ENCODE measurements around the gene RPS6KA1.
"Not testable (repeated sequence)": the region's sequence is repeated elsewhere in the genome, so short reads cannot be mapped to it uniquely, and the experiment has no call there.

Gene RPS6KA1

DNA sequence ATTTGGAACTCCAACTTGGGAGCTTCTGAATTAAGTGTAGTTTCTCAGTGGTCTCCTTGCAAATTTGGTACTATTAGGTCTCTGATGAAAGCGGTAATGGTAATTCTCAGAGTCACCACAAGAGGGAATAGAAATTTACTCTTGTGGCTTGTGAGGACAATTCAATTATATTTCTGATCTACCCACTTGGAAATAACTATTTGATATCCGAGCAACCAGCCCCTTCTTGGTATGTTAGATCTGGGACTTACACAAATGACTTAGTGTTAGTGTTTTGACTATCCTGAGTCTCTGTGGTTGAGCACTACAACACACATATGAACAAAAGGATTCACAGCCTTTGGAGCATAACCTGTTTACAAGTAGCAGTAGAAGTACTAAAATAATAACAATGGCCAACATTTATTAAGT lies 68.1 kb downstream of the RPS6KA1 start:
- DNase-seq (ENCODE audit: low read depth, low spot score), result no peak

DNA sequence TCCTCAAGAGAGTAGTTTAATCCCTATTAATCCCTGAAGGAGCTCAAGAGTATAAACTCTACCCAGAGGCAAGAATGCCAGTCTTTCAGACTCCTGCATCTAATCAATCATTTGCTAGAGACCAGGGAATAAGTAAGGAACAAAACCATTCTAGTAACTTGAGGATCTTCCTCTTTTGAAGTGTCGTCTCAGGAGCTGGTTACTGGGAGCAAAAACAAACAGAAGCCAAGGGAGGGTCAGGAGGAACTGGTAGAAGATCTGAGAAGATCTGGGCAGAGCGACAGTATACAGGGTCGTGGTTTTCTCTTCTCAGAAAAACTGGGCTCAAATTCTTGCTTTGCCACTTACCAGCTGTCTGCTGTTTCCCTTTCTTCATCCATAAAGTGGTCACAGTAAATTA lies 69.3 kb downstream of the RPS6KA1 start:
- DNase-seq (ENCODE audit: low read depth, low spot score), result no peak

DNA sequence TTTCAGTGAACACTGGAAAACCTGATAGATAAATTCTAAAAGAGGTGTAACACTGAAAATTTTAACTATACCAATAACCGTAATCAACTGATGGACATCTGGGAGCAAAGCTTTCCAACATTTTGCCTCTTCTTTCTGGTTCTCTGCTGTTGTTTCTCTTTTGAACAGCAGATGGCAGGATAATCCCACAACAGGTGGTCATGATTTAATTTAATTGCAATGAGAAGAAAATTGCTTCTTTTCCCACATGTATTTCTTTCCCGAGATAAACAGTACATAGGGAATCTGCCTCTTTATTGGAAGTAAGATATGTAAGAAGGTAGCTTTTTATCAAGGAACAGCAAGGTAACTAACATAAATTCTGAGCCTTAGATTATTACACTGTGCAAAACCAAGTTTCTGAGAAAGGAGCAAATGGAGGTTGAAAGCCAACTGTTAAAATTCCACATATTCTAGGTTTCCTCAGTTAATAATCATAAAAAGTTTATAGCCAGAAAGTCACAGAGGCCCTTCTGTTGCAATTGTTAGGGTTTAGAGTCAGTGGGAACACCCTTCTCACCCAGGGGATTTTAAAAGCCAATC lies 72.9 kb downstream of the RPS6KA1 start:
- no peak for DNase-seq (ENCODE audit: low read depth, low spot score)

DNA sequence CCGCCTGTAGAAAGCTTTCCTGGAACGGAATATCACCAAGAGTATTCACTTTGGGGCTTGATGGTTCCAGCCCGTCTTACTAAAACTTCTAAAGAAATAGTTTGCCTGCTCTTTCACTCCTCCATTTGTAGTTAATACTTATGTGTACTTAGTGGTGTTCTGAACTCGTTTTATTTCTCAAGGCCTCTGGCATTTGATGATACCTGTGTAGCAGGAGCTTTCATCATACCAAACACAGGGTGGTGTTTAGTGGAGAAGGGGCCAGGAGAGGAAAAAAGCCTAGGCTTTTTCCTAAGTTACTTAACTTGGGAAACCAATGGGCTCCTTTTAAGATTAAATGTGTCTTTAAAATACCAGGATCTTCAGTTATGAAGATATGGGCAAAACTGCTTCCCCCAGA lies 74.3 kb downstream of the RPS6KA1 start:
- no peak for DNase-seq (ENCODE audit: low read depth, low spot score)

DNA sequence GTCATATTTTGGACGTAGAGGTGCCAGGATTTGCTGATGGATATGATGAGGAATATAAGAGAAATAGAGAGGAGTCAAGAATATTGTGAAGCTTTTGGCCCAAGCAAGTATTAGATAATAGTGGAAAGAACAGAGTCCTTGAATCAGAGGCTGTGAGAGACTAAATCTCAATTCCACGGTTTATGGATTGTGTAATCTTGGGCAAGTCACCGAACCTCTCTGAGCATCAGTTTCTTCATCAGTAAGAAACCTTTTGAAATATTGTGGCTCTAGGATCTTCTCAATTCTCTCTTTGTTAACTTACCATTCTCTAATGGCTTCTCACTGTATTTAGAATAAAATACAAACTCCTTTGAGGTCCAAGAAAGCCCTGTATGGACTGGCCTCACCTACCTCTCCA lies 77.6 kb downstream of the RPS6KA1 start:
- no peak for DNase-seq (ENCODE audit: low read depth, low spot score)

DNA sequence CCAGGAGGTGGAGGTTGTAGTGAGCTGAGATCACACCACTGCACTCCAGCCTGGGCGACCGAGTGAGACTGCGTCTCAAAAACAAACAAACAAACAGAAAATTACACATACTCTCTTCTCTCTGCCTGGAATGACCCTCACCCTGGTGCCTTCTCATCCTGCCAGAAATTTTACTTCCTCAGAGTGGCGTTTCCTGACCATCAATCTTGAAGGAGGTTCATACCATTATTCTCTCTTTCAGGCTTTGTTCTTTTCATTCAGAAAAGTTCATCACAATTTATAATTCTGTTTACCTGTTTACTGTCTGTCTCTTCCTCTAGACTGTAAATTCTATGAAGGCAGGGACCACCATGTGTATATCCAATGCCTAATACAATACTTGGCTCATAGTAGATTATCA lies 79.3 kb downstream of the RPS6KA1 start:
- no peak for DNase-seq (ENCODE audit: low read depth, low spot score)

DNA sequence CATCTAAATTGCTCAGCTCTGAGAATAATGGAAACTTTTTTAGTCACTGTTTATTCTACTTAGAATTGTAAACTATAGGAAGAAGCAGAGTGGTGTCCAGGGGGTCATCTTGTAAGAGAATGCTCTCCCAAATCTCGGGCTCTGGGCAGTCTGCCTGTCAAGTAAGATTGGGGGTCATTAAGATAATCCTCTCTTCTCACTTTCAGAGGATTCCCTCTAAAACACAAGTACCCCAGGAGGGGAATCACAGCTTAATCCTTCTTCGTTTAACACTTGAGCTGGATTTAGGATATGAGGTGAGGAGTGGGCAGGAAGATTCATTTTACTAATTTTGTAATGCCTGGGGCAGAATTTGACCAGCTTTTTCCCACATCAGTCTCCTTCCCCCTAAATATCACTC lies 81.2 kb downstream of the RPS6KA1 start:
- no peak for DNase-seq (ENCODE audit: low read depth, low spot score)

DNA sequence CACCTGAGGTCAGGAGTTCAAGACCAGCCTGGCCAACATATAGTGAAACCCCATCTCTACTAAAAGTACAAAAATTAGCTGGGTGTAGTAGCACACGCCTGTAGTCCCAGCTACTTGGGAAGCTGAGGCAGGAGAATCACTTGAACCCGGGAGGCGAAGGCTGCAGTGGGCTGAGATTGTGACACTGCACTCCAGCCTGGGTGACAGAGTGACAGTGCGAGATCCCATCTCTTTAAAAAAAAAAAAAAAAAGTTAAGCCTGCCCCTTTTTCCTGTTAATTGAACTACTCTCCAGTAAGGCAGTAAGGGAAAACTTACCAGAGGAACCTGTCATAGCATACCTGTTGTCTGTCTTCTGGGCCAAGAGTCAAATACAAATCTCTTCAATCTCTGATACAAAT lies 83.1 kb downstream of the RPS6KA1 start:
- not testable (repeated sequence) for DNase-seq (ENCODE audit: low read depth, low spot score)

DNA sequence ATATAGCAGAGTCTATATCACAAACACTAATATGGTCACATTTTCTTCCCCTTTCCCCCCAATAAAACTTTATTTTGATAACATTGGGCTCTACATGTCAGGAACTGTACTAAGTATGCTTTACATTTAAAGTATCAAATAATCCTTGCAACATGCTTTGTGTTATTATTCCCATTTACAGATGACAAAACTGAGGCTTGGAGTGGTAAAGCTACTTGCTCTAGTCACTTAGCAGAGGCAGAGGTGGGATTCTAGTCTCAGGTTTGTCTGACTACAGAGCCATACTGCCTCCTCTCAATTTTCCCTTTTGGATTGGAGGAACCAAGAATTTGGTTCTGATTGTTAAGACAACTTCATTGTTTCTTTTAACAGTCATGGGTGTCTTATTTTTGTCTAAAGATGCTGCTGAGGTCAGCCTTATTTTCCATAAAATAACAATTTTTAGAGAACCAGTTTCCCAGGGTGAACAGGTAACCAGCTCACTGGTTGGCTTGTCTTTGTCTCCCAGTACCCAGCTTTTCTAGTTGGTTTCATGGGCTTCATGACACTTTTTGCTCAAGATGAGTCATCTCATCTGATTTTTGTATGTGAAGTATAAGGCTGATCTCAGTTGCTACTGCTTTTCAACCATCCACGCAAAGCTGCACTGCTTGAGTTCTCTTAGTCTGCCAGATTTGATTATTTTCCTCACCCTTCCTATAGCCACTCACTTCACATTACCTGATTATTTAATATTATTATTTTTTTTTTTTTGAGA lies 85.3 kb downstream of the RPS6KA1 start:
- DNase-seq (ENCODE audit: low read depth, low spot score), result no peak

DNA sequence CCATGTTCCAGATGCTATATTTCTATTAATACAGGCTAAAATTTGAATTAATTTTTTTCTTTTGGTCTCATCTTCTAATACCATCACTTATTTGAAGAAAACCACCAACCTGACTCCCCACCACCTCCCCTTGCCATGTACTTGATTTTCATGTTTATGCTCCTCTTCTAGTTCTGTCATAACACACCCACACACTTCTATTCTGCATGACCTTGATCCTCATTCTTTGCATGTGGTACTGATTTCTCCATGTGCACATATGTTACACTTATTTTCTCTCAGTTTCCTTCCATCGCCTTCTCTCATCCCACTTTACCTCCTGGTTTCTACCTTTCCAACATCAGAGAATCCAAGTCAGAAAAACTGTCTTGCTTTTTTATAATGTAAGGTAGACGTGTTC lies 87.3 kb downstream of the RPS6KA1 start:
- no peak for DNase-seq (ENCODE audit: low read depth, low spot score)

DNA sequence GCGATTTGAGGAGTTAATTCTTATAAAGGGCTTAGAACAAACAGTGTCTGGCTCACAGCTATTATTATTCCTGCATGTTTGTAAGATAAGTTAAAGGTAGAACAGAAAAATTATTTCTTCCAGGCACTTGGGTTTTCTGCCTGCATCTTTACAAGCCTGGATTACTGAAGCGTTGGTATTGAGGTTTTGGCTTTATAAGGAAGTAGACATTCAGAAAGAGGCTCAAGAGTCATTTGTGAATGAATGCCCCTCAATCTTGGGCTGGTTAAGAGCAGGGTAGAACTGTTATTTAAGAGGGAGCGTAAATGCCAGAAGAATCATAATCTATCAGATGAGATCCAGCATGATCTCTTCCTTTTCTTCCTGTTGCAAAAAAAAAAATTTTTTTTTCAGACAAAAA lies 89.0 kb downstream of the RPS6KA1 start:
- DNase-seq (ENCODE audit: low read depth, low spot score), result no peak
